Spleen (tissue), 7 donors: Measurements from ENCODE around the gene FNBP1.

ENCODE experiments used
- POLR2A ChIP-seq, 3 donors: fragments of 450-650 bp; IDR thresholded peaks; one replicate each; pipeline ENCODE4 v1.5.1; 2017; ENCODE audit warnings: antibody characterized with exemption in 3 of 3, mild to moderate bottlenecking in 1 of 3
- TF ChIP-seq, protein P1 (sequence below), 11 experiments: fragments of 200-600 bp in 7 of 11; fragments of 450-650 bp in 4 of 11; sonication (generic) in 4 of 11; IDR thresholded peaks in 8 of 11; conservative IDR thresholded peaks in 3 of 11; 1 replicate in 7 of 11; 2 replicates in 4 of 11; pipeline versions ENCODE4 v1.4.0 to v1.8.0; 2016 to 2021; ENCODE audit warnings: antibody characterized with exemption in 11 of 11, inconsistent platforms in 4 of 11, mild to moderate bottlenecking in 1 of 11
- donor health status: DM: no; HTN: no; CAD: no; lungs with moderate emphysema.
- donor health status: DM: no; HTN: no; CAD: no.
- donor health status: DM: no; HTN: no; CAD: no.

DNA sequence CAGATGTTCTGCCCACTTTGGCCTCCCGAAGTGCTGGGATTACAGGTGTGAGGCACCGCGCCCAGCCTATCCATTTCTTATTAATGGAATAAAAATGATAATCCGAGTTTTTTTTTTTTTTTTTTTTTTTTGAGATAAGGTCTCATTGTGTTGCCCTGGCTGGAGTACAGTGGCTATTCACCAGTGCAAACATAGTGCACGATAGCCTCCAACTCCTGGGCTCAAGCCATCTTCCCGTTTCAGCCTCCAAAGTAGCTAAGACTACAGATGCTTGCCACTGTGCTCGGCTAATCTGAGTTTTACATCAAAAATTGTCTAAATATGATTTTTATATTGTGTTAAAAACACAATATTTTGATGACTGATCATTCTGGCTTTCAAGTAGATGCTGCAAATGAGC, 17.3 kb upstream of the FNBP1 start:
- TF ChIP-seq, protein P1, sequence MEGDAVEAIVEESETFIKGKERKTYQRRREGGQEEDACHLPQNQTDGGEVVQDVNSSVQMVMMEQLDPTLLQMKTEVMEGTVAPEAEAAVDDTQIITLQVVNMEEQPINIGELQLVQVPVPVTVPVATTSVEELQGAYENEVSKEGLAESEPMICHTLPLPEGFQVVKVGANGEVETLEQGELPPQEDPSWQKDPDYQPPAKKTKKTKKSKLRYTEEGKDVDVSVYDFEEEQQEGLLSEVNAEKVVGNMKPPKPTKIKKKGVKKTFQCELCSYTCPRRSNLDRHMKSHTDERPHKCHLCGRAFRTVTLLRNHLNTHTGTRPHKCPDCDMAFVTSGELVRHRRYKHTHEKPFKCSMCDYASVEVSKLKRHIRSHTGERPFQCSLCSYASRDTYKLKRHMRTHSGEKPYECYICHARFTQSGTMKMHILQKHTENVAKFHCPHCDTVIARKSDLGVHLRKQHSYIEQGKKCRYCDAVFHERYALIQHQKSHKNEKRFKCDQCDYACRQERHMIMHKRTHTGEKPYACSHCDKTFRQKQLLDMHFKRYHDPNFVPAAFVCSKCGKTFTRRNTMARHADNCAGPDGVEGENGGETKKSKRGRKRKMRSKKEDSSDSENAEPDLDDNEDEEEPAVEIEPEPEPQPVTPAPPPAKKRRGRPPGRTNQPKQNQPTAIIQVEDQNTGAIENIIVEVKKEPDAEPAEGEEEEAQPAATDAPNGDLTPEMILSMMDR (IDR thresholded peaks at IDR 0.05 in 8 of 11, conservative IDR thresholded peaks at IDR 0.05 in 3 of 11) = no peak
- TF ChIP-seq POLR2A (IDR thresholded peaks at IDR 0.05) = no peak
